Testis (tissue), 2 donors: ENCODE results near the gene SPDYE17.
"Not testable (repeated sequence)": the region's sequence is repeated elsewhere in the genome, so short reads cannot be mapped to it uniquely, and the experiment has no call there.

Source experiments
- CTCF ChIP-seq, 3 experiments: fragments of 450-650 bp in 2 of 3; fragments of 200-600 bp in 1 of 3; sonication (generic) in 1 of 3; IDR thresholded peaks; one replicate each; pipeline ENCODE4 v1.5.1; 2016 to 2019; ENCODE audit warnings: antibody characterized with exemption in 3 of 3, mild to moderate bottlenecking in 2 of 3, moderate library complexity in 1 of 3
- POLR2A ChIP-seq: fragments of 450-650 bp; IDR thresholded peaks from one replicate; pipeline ENCODE4 v1.6.1; 2017; ENCODE audit warnings: antibody characterized with exemption, mild to moderate bottlenecking, moderate library complexity

DNA sequence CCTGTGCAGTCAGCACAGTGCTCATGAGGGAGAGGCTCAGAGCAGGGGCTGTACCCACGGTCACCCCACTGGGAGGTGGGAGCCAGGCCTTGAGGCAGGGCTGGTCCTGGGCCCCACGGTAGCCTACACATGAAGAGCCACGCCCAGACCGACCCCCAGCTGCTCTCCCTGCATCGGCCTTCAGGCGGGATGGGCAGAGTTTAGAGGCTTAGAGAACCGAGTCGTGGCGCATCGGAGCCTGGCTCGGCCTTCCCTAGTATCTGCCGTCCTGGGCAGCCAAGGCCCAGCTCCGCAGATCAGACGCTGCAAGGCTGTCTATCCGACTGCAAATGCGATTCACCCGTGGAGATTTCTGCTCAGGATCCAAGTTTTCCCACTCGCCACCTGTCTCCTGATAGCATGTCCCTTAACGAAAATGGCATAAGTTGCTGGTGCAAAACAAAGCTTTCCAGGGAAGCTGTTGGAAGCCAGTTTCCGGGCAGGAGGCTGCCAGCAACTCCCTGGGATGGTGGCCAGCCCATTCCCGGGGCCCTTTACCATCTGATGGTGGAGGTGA, 29.4 kb downstream of the SPDYE17 start:
- not testable (repeated sequence) for TF ChIP-seq CTCF (IDR thresholded peaks at IDR 0.05); POLR2A
